HG03064 (cell line): ENCODE results near the gene SCLT1.
A peak's percentile ranks its signal among the peaks of the same experiment; 100 is the strongest.

Source experiments
- ATAC-seq: cut with Tn5 transposase; IDR thresholded peaks from one replicate; pipeline ENCODE4 v1.9.1; 2021; ENCODE audit warnings: low read depth; ENCODE audit not compliant: unreplicated experiment

SCLT1 gene

DNA sequence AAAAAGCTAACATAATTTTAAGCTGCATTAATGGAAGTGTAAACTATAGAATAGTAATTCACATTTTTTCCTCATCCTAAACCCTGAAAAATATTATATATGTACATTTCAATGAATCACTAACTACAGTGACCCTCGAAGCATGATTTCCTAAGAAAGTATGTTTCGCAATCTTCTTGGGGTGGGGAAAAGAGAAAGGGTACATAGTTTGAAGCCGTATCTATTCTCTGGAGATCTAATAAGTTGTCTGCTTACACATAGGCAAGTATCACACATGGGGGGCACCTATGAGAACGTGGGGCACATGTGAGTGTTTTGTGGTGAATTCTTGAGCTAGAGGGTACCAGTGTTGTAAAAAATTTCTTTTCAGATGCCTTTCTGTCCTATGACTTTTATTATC is 212.7 kb downstream of the SCLT1 start:
- no peak for ATAC-seq

GRCh38 chr4:128879971-128880370 is 213.4 kb downstream of the SCLT1 start:
- ATAC-seq = no peak

DNA sequence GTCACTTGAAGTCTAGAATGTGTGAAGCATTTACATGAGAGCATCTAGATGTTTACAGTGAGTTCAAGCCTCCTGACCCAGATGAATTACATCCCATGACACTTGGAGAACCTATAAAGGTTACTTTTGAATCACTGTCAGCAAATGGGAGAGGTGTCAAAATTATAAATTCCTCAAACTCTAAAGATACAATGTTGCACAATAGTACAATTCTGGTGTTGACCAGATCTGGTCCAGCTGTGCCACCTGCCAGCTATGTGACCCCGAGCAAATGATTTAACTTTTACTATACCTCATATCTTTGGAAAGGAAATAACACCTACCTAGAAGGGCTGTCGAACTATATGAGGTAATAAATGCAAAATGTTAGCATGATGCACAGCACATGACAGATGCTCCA is 214.1 kb downstream of the SCLT1 start:
- no peak for ATAC-seq

DNA sequence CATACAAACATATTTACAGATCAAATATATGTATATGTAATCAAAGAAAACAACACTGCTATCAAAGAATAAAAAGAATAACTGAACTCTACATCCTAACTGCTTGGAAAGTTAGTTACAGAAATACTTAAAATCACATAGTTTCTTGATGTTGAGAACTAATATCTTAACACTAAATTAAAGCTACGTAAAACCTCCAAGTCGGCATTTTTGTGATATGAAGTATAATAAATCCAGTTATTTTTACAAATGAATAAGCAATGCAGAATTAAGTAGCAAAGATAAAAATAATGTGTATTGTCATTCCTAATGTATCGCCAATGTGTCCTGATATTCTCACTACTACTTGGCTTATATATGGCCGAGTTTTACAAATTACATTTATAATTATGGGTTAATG is 215.4 kb downstream of the SCLT1 start:
- no peak for ATAC-seq

DNA sequence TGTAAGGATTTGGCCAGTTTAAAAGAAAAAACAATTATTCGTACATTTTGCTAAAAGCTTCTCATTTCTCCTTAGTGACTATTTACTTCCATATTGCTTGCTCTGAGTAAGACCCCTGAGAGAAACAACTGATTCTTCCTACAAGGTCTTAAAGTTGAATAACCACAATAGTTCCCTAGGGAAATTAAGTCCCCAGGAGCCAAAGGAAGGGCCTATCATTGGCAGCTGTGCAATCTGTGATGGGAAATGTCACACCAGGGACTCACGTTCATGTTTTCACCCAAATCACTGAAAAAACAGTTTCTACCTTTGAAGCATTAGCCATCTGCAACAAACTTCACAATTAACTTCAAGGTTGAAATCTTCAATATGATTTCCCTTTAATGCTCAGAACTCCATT is 217.1 kb downstream of the SCLT1 start:
- no peak for ATAC-seq

DNA sequence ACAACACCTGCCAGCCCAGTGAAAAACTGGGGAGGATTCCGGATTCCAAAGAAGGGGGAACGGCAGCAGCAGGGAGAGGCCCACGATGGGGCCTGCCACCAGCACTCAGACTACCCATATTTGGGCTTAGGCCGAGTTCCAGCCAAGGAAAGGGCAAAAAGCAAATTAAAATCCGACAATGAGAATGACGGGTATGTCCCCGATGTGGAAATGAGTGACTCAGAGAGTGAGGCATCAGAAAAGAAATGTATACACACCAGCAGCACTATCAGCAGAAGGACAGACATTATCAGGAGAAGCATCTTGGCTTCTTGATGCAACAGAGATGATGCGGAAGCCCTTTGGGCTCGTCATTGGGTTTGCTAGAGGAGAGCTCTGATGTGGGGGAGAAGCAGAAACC is 221.4 kb downstream of the SCLT1 start:
- no peak for ATAC-seq

- ATAC-seq = no peak
These were observed 223.4 kb downstream of the SCLT1 start for GRCh38 chr4:128869776-128870509.

- no peak for ATAC-seq
These were observed 224.6 kb downstream of the SCLT1 start for GRCh38 chr4:128868758-128869157.

DNA sequence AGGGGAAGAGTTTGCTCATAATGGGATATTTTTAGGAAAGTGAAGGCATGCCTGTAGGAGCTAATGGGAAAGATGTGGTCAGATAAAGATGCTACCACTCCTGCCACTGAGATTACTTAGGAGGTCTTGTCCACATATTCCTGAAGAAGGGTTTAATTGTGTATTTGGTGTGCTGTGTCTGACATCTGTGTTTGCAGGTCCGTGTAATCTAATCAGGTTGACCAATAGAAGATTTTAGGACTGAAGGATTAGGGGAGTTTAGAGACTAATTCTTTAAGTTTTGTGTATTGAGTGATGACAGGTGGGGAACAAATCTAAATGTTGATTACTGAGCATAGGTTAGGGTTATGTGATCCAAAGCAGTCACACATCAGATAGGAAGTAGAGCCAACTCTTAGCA is 226.6 kb downstream of the SCLT1 start:
- ATAC-seq = no peak

DNA sequence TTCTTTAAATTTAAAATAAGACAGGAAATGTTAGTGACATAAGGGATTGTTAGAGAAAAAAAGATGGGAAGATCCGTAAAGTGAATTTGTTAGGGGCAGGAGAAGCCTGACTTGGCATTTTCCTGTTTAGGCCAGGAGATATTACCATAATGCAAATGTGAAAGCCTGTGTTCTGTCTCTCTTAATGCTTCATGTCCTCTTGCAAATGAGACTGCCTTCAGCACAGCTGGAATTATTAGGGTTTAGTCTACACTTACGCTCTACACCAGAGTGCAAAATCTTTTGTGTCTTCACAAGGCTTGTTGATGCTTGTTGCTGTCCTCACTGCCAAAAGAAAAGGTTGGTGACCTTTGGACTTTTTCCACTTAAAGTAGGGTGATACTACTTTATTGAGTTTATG is 227.1 kb downstream of the SCLT1 start:
- no peak for ATAC-seq

- no peak for ATAC-seq
These were observed 228.2 kb downstream of the SCLT1 start for GRCh38 chr4:128865132-128865531.

DNA sequence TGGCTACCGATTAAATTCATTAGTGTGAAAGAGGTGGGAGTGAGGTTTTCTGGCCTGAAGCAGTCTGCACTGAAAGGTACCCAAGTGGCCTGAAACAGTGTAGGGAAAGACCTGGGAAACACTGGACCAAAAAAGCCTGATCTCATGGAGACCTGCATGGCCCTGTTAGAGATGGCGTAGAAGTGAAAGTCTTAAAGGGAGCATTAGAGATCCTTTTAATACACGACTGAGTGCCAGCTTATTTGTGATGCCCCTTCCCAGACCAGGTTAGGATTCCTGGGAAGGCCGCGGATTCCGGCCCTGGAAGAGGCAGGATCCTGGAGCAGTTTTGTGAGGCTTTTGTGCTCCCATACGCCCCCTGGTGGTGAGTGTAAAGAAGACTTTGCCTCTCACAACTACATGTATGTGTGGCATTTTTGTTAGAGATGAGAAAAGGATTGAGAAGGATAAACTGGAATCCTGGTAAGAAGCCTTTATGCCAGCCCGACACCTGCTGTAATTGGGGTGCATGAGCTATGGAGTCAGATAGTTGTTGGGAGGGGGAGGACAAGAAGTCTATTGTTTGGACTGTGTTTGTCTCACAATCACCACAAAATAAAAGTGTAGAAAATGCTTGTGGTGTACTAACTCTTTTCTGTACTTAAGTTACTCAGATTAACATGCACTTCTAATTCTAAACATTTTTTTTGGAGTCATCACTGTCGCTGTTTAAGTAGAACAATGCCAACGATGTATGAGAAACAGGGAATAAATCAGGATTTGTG is 229.8 kb downstream of the SCLT1 start:
- ATAC-seq = no peak

- peak; percentile 40 for ATAC-seq
These were observed 230.6 kb downstream of the SCLT1 start for GRCh38 chr4:128862608-128863311.

GRCh38 chr4:128861856-128862518 is 231.4 kb downstream of the SCLT1 start:
- no peak for ATAC-seq

- ATAC-seq = no peak
These were observed 233.3 kb downstream of the SCLT1 start for GRCh38 chr4:128859887-128860677.

GRCh38 chr4:128858879-128859671 is 234.3 kb downstream of the SCLT1 start:
- no peak for ATAC-seq

DNA sequence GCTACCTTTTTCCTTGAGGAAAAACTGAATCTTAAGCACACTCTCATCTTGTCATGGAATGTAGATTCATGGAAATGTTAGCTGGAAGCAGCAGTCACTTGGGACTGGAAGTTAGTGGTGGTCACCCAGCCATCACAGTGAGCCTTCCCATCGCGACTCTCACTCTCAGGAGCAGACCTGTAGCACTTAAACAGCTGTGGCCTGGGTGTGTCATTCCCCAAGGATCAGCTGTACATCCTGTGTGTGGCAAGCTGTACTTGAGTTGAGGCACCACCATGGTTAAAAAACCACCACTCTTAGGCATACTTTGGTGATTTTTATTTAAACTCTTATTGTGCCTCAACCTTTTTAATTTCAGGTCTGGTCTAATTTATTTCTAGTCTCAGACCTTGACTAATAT is 237.1 kb downstream of the SCLT1 start:
- no peak for ATAC-seq

GRCh38 chr4:128855621-128856020 is 237.7 kb downstream of the SCLT1 start:
- no peak for ATAC-seq

GRCh38 chr4:128854433-128854832 is 238.9 kb downstream of the SCLT1 start:
- ATAC-seq = no peak
